DOHH2 (cell line): ENCODE measurements around the gene DISC1.
"Not testable (repeated sequence)": the region's sequence is repeated elsewhere in the genome, so short reads cannot be mapped to it uniquely, and the experiment has no call there.

ENCODE experiments used
- H3F3A ChIP-seq: fragments of 200-600 bp; sonication (generic), shearing (Covaris generic); 2 replicates; pipeline ENCODE4 v1.6.0; 2016; ENCODE audit warnings: antibody characterized with exemption, mild to moderate bottlenecking; ENCODE audit not compliant: control insufficient read depth, insufficient read depth
- H3K27ac ChIP-seq: fragments of 200-600 bp; sonication (generic); 2 replicates; pipeline ENCODE4 v1.5.1; 2014; ENCODE audit warnings: low read depth, mild to moderate bottlenecking, low read length, moderate library complexity
- H3K27me3 ChIP-seq: fragments of 200-600 bp; sonication (generic); 2 replicates; pipeline ENCODE4 v1.6.1; 2014; ENCODE audit warnings: mild to moderate bottlenecking, low read length, mixed read lengths; ENCODE audit not compliant: control insufficient read depth
- H3K36me3 ChIP-seq: fragments of 200-600 bp; sonication (generic); 2 replicates; pipeline ENCODE4 v1.6.1; 2014; ENCODE audit warnings: mild to moderate bottlenecking, low read length, moderate library complexity, mixed read lengths; ENCODE audit not compliant: control insufficient read depth
- H3K4me1 ChIP-seq: fragments of 200-600 bp; sonication (generic); 2 replicates; pipeline ENCODE4 v1.6.1; 2014; ENCODE audit warnings: mild to moderate bottlenecking, low read length, mixed read lengths; ENCODE audit not compliant: control insufficient read depth
- H3K4me2 ChIP-seq: fragments of 200-600 bp; sonication (generic); 2 replicates; pipeline ENCODE4 v1.6.0; 2014; ENCODE audit warnings: mild to moderate bottlenecking, low read length, moderate library complexity
- H3K4me3 ChIP-seq: fragments of 200-600 bp; sonication (generic); 2 replicates; pipeline ENCODE4 v1.5.1; 2014; ENCODE audit warnings: mild to moderate bottlenecking, low read length, mixed read lengths
- H3K79me2 ChIP-seq: fragments of 200-600 bp; sonication (generic); 2 replicates; pipeline ENCODE4 v1.6.1; 2014; ENCODE audit warnings: mild to moderate bottlenecking, low read length, mixed read lengths; ENCODE audit not compliant: control insufficient read depth
- H3K9me2 ChIP-seq: fragments of 200-600 bp; sonication (generic); replicated peaks from 2 replicates; pipeline ENCODE4 v1.6.1; 2014; ENCODE audit warnings: mild to moderate bottlenecking, low read length, mixed read lengths; ENCODE audit not compliant: control insufficient read depth
- H3K9me3 ChIP-seq: fragments of 200-600 bp; sonication (generic); 2 replicates; pipeline ENCODE4 v1.6.1; 2014; ENCODE audit warnings: antibody characterized with exemption, low read length, mixed read lengths; ENCODE audit not compliant: control insufficient read depth, insufficient read depth
- H4K20me1 ChIP-seq: fragments of 200-600 bp; sonication (generic); 2 replicates; pipeline ENCODE4 v1.6.0; 2014; ENCODE audit warnings: low read depth, mild to moderate bottlenecking, antibody characterized with exemption, low read length, moderate library complexity; ENCODE audit not compliant: control insufficient read depth, insufficient read depth
- EZH2phosphoT487 ChIP-seq: fragments of 200-600 bp; sonication (generic); IDR thresholded peaks from 2 replicates; pipeline ENCODE4 v1.6.1; 2017; ENCODE audit warnings: borderline replicate concordance, mild to moderate bottlenecking, antibody characterized with exemption, low read length, moderate library complexity, mixed read lengths
- TF ChIP-seq, protein P1 (sequence below): fragments of 200-600 bp; sonication (generic); IDR thresholded peaks from one replicate; pipeline ENCODE4 v1.5.1; 2014; ENCODE audit warnings: antibody characterized with exemption, mild to moderate bottlenecking, low read depth, low read length; ENCODE audit not compliant: poor library complexity, severe bottlenecking

Gene DISC1

GRCh38 chr1:231940701-231941100 lies 314.1 kb downstream of the DISC1 start:
- no peaks in the 10 kb centered on the region for H3K27me3 ChIP-seq
- no peak overlapping the region for H3K4me2 ChIP-seq
- no peaks in the 10 kb centered on the region for H3F3A ChIP-seq
- H3K4me3 ChIP-seq: no peak overlapping the region
- no peak overlapping the region for H3K27ac ChIP-seq
- no peaks in the 10 kb centered on the region for H3K4me1 ChIP-seq
- H4K20me1 ChIP-seq: no peaks in the 10 kb centered on the region
- no peaks in the 10 kb centered on the region for H3K36me3 ChIP-seq
- H3K9me2 ChIP-seq: no peaks in the 10 kb centered on the region
- TF ChIP-seq EZH2phosphoT487: no peak
- TF ChIP-seq, protein P1, sequence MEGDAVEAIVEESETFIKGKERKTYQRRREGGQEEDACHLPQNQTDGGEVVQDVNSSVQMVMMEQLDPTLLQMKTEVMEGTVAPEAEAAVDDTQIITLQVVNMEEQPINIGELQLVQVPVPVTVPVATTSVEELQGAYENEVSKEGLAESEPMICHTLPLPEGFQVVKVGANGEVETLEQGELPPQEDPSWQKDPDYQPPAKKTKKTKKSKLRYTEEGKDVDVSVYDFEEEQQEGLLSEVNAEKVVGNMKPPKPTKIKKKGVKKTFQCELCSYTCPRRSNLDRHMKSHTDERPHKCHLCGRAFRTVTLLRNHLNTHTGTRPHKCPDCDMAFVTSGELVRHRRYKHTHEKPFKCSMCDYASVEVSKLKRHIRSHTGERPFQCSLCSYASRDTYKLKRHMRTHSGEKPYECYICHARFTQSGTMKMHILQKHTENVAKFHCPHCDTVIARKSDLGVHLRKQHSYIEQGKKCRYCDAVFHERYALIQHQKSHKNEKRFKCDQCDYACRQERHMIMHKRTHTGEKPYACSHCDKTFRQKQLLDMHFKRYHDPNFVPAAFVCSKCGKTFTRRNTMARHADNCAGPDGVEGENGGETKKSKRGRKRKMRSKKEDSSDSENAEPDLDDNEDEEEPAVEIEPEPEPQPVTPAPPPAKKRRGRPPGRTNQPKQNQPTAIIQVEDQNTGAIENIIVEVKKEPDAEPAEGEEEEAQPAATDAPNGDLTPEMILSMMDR: no peak
- H3K9me3 ChIP-seq: no peaks in the 10 kb centered on the region
- H3K79me2 ChIP-seq: no peaks in the 10 kb centered on the region

- TF ChIP-seq, protein P1: no peak
- TF ChIP-seq EZH2phosphoT487: no peak
- Histone ChIP-seq H3K79me2 (no peaks in the 10 kb centered on the region), H3K27ac (no peak overlapping the region), H4K20me1 (no peaks in the 10 kb centered on the region), H3K4me3 (no peak overlapping the region), H3F3A (no peaks in the 10 kb centered on the region), H3K27me3 (no peaks in the 10 kb centered on the region), H3K4me1 (no peaks in the 10 kb centered on the region), H3K9me3 (no peaks in the 10 kb centered on the region), H3K36me3 (no peaks in the 10 kb centered on the region), H3K4me2 (no peak overlapping the region), H3K9me2 (no peaks in the 10 kb centered on the region)
Observed at GRCh38 chr1:231943084-231943483, 316.5 kb downstream of the DISC1 start.

GRCh38 chr1:231948102-231948501 lies 321.5 kb downstream of the DISC1 start:
- H3K9me2 ChIP-seq, H4K20me1 ChIP-seq, H3K79me2 ChIP-seq, H3K4me3 ChIP-seq, H3K27ac ChIP-seq, H3K4me2 ChIP-seq, H3K9me3 ChIP-seq, H3F3A ChIP-seq, H3K27me3 ChIP-seq, H3K4me1 ChIP-seq, H3K36me3 ChIP-seq: not testable (repeated sequence)

DNA sequence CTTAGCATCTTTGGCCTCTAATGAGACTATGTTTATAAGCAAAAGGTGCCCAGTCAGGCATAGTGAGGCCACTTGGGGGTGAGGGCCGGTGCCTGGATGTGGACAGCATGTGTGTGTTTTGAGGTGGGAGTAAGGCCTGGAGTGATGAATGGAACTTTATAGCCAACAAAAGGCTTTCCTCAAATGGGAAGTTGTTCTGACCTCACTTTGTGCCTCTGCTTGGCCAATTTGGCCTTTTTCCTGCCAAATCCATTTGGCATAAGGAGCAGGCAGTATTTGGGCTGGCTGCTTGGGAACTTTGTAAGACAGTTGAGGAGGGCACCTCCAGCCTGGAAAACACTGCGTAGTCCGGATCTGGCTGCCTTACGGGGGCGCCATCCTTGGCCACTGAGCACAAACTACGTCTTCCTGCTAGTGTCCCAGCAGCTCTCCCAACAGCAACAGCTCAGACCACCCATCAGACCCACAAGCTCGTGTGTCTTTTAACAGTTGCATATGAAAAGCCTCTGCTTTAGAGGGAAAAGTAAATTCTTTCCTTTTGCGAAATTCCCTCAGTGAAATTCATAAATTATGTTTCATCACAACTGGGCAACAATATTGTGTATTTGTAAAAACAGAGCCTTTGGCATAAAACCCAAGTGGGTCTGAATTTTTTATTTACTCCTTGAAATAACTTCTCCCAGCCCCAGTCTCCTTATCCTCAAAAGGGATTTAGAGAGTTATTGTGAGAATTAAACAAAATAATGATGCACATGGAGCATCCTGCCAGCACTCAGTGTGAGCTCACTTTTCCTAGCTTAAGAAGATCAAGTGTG lies 322.9 kb downstream of the DISC1 start:
- Histone ChIP-seq H3K9me3 (no peaks in the 10 kb centered on the region), H3K27ac (no peak overlapping the region), H4K20me1 (no peaks in the 10 kb centered on the region), H3K79me2 (no peaks in the 10 kb centered on the region), H3K4me1 (no peaks in the 10 kb centered on the region), H3F3A (no peaks in the 10 kb centered on the region), H3K9me2 (no peaks in the 10 kb centered on the region), H3K36me3 (no peaks in the 10 kb centered on the region), H3K27me3 (no peaks in the 10 kb centered on the region), H3K4me3 (no peak overlapping the region), H3K4me2 (no peak overlapping the region)
- TF ChIP-seq EZH2phosphoT487: no peak
- TF ChIP-seq, protein P1: no peak
